Activated CD8-positive, alpha-beta memory T cell treated with anti-CD3 and anti-CD28 coated beads, Interleukin-2, amount 10 ng/mL, durations not matched to agents 7 days and 5 days (primary cell): ENCODE data around the gene CIPC. TPM values are rescaled to one million over a fixed set of nuclear protein-coding genes. Genes with fewer than 3 reads are reported as not detected.

Source experiments
- ATAC-seq: fragments of 150-1000 bp; cut with Tn5 transposase; one replicate; pipeline ENCODE4 v1.10.0; 2021; ENCODE audit warnings: moderate library complexity
- CTCF ChIA-PET: fragments of 350-600 bp; sonication (Branson Sonifier 250); formaldehyde crosslinking; loops from one replicate; lab custom pipeline; 2021; ENCODE audit warnings: antibody characterized with exemption; lab: Charles Lee
- DNase-seq: peaks from one replicate; pipeline ENCODE4 v3.0.0-alpha.2; 2020
- H3K27ac Mint-ChIP-seq: one replicate; pipeline ENCODE4 v1.8.0; 2021; ENCODE audit warnings: mild to moderate bottlenecking, mixed read lengths
- H3K27me3 Mint-ChIP-seq: one replicate; pipeline ENCODE4 v1.8.0; 2021; ENCODE audit warnings: mixed read lengths
- H3K36me3 Mint-ChIP-seq: one replicate; pipeline ENCODE4 v1.8.0; 2021; ENCODE audit warnings: mild to moderate bottlenecking, mixed read lengths
- H3K4me1 Mint-ChIP-seq: one replicate; pipeline ENCODE4 v1.8.0; 2021; ENCODE audit warnings: mixed read lengths
- H3K4me3 Mint-ChIP-seq: one replicate; pipeline ENCODE4 v1.8.0; 2021; ENCODE audit warnings: mild to moderate bottlenecking, moderate library complexity, mixed read lengths
- H3K9me3 Mint-ChIP-seq: one replicate; pipeline ENCODE4 v1.8.0; 2022; ENCODE audit warnings: low read depth, mixed read lengths
- total RNA-seq, 2 experiments: library from RNA; stranded (reverse); gene quantifications; one replicate each; pipeline ENCODE4 v1.2.3, GENCODE V29; 2021

Gene CIPC, protein sequence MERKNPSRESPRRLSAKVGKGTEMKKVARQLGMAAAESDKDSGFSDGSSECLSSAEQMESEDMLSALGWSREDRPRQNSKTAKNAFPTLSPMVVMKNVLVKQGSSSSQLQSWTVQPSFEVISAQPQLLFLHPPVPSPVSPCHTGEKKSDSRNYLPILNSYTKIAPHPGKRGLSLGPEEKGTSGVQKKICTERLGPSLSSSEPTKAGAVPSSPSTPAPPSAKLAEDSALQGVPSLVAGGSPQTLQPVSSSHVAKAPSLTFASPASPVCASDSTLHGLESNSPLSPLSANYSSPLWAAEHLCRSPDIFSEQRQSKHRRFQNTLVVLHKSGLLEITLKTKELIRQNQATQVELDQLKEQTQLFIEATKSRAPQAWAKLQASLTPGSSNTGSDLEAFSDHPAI
- 10 to 100 TPM; 11.3 to 12.0 TPM for total RNA-seq

DNA sequence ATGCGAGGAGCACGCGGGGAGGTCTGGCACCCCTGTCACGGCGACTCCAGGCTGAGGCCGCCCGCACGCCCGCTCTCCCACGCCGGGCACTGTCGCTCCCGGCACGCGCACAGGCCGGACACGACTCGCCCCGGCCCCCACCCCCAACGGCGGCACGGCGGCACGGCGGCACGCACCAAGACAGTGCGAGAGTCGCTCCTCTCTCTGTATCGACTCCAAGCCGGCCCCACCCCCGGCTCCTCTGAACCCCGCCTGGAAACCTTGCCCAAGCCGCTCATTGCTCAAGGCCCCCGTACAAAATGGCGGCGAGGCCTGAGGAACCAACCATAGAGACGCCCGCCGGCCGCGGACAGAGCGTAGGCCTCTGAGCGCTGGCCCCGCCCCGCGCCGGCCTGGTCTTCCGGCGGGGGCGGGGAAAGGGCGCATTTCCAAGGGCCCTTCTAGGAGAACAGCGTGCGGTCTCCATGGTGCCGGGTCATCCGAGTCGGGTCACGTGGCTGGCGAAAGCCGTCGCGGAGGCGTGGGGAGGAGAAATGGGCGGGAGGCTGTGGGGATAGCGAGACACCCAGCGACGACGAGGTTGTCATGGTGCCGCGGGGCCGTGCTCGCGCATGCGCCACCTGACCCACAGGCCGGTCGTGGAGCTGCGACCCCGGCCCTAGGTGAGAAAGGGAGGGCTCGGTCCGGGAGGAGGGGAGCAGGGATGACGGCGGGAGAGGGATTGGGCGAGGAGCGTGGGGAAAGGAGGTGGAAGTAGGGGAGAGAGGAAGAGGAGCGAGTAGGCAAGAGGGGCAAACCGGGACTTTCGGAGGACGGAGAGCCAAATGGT lies at the start of gene CIPC:
Gene CIPC, plus strand, starts transcription at position 559 of the 829 bp plus-strand sequence. CDS start 7,451 bp downstream, outside the sequence.
- DNase-seq, result peak; percentile 100
- peaks cover 37% of the 10 kb centered on the region for H3K4me1 Mint-ChIP-seq
- no peaks in the 10 kb centered on the region for H3K36me3 Mint-ChIP-seq
- peak; percentile 92 for ATAC-seq
- no peaks in the 10 kb centered on the region for H3K9me3 Mint-ChIP-seq
- CTCF ChIA-PET, result interaction anchor here (0.6 to 5.5 kb wide), 19 partner anchors 11 to 388 kb away, joined by 3 to 71 read pairs (median 6); partner anchors contain the start of genes SAMD15 and TMED8
- H3K27me3 Mint-ChIP-seq, result no peaks in the 10 kb centered on the region
- H3K27ac Mint-ChIP-seq, result peak within 1 kb of the TSS; percentile 92
- peak within 1 kb of the TSS; percentile 88 for H3K4me3 Mint-ChIP-seq

DNA sequence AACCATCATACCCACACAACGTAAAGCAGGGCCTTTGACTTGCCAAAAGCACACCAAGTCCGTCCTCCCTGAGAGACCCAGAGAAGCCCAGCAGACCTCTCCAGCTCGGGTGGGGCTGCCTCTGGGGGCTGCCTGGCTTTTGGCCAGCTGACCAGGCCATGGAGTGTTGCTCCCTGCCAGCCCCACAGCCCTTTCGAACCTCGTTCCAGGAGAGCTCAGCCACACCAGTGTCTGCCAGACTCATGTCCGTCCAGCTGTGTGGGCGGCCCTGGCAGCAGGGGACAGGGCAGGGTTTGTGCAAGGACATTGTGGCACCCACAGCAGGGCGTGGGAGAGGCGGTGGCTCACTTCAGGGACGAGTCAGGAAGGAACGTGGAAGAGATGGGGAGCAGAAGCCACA lies 46.9 kb upstream of the CIPC start:
- Mint-ChIP-seq H3K27ac (no peak overlapping the region), H3K4me3 (no peak overlapping the region), H3K36me3 (peaks cover 1% of the 10 kb centered on the region), H3K27me3 (no peaks in the 10 kb centered on the region), H3K4me1 (peaks cover 14% of the 10 kb centered on the region), H3K9me3 (no peaks in the 10 kb centered on the region)
- no peak for DNase-seq
- ATAC-seq, result no peak
- CTCF ChIA-PET, result interaction anchor here (0.6 to 7.2 kb wide), 3 partner anchors 46 to 177 kb away, joined by 3 to 123 read pairs (median 67); no protein-coding TSS in a partner anchor

DNA sequence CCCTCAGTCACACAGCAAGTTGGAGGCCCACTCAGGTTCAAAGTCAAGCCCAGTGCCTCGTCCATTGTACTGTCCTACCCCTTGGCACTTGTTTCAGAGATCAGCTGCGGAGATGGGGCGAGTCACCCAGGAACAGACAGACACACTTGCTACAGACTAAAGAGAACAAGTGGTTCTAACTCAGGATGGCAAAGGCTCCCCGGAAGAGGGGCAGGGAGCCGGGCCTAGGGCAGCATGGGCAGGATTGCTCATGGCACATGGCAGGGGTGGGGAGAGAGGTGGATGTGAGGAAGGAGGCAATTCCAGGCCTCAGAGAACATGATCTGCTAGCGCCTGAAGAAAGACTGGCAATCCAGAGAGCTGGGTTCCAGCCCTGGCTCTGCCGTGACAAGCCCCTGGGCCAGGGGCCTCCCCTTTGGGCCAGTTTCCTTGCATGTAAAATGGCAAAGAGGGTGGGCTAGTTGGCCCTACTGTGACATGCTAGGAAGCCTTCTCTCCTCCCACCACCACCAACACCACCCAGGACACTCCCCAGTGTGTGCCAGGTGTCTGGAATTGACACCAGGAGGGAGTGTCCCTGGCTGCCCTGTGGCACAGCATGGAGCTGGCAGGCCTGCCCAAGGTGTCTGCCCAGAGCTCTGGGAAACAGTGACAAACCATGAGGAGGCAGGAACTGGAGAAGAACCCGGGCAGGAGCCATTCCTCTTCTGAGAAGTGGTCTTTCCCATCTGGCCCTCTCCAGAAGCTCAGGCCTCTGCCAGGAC lies 45.6 kb upstream of the CIPC start:
- Mint-ChIP-seq H3K9me3 (no peaks in the 10 kb centered on the region), H3K27me3 (no peaks in the 10 kb centered on the region), H3K36me3 (peaks cover 1% of the 10 kb centered on the region), H3K4me3 (no peak overlapping the region), H3K27ac (no peak overlapping the region), H3K4me1 (peaks cover 7% of the 10 kb centered on the region)
- CTCF ChIA-PET, result interaction anchor here (0.7 to 7.2 kb wide), 21 partner anchors 9 to 178 kb away, joined by 3 to 123 read pairs (median 5); no protein-coding TSS in a partner anchor
- DNase-seq (no peak), ATAC-seq (peak; percentile 20)

DNA sequence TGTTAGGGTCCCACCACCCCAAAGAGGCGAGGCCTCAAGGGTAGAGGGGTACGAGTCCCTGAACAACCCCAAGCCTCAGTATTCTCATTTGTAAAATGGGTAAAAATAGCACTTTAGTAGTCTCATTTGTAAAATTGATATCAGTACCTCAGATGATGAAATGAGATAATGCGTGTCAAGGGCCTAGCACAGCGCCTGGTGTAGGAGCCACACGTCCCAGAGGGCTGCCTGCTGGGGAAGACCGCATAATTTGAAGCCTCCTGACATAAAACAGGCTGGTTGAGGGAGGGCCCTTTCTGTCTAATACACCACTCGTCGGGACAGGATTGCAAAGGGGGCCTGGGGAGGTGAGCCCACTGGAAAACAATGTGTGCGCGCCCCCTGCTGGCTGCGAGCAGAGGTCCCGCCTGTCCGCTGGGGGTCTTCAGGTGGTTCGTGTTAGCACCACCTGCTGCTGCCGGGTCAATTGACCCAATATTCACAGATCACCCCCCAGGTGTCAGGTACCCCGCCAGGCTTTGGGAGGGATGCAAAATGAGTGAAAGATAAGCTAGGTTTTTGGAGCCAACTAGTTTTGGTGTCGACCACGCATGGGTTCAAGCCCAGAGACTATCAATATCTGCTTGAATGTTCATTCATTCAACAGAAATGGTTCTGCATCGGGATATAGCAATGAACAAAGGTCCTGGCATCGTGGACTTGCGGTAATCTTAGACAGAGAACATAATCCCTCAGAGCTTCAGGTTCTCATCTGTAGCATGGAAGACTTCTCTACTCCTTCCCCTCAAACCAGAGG lies 44.8 kb upstream of the CIPC start:
- ATAC-seq, result peak; percentile 92
- no peaks in the 10 kb centered on the region for H3K9me3 Mint-ChIP-seq
- no peaks in the 10 kb centered on the region for H3K27me3 Mint-ChIP-seq
- H3K4me1 Mint-ChIP-seq, result peaks cover 7% of the 10 kb centered on the region
- H3K27ac Mint-ChIP-seq, result no peak overlapping the region
- H3K4me3 Mint-ChIP-seq, result no peak overlapping the region
- peaks cover 1% of the 10 kb centered on the region for H3K36me3 Mint-ChIP-seq
- peak; percentile 78 for DNase-seq
- CTCF ChIA-PET, result interaction anchor here (0.7 to 7.2 kb wide), 35 partner anchors 8 to 179 kb away, joined by 3 to 123 read pairs (median 5); no protein-coding TSS in a partner anchor

DNA sequence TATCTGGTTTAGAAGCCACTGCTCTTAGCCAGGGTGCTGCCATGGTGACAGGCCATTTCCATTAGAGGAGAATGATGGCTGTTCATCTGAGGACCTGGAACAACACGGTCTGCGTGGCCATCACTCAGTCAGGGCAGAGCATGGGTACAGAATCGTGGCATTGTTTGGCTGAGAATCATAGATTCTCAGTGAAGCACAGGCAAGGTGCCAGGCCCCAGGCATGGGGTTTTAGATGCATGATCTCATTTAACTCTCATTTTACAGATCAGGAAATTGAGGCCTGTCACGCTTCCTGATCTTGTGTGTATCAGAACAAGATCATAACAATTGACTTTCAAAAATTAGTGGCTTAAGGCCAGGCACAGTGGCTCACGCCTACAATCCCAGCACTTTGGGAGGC lies 42.8 kb upstream of the CIPC start:
- H3K4me3 Mint-ChIP-seq, result no peak overlapping the region
- CTCF ChIA-PET, result interaction anchor here (0.9 to 7.2 kb wide), 11 partner anchors 10 to 271 kb away, joined by 3 to 123 read pairs (median 11); no protein-coding TSS in a partner anchor
- H3K9me3 Mint-ChIP-seq, result no peaks in the 10 kb centered on the region
- no peaks in the 10 kb centered on the region for H3K27me3 Mint-ChIP-seq
- no peak for ATAC-seq
- H3K36me3 Mint-ChIP-seq, result peaks cover 1% of the 10 kb centered on the region
- DNase-seq, result no peak
- H3K27ac Mint-ChIP-seq, result no peak overlapping the region
- peaks cover 7% of the 10 kb centered on the region for H3K4me1 Mint-ChIP-seq

DNA sequence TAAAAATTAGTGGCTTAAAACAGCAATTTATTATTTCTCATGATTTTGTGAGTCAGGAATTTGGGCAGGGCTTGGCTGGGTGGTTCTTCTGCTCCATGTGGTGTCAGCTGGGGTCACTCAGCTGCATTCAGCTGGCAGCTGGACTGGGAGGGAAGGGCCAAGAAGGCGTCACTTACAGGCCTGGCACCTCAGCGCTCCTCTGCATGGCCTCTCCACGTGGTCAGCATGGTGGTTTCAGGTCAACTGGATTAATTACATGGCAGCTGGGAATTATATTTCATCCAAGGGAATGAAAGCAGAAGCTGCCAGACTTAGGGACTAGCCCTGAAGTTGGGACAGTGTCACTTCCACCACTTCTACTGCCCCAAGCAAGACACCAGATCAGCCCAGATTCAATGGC lies 42.1 kb upstream of the CIPC start:
- no peaks in the 10 kb centered on the region for H3K9me3 Mint-ChIP-seq
- ATAC-seq (no peak), DNase-seq (no peak)
- peaks cover 7% of the 10 kb centered on the region for H3K4me1 Mint-ChIP-seq
- CTCF ChIA-PET, result interaction anchor here (3.6 to 7.2 kb wide), 3 partner anchors 14 to 182 kb away, joined by 27 to 123 read pairs (median 67); no protein-coding TSS in a partner anchor
- no peak overlapping the region for H3K4me3 Mint-ChIP-seq
- H3K27ac Mint-ChIP-seq, result no peak overlapping the region
- H3K36me3 Mint-ChIP-seq, result peaks cover 1% of the 10 kb centered on the region
- H3K27me3 Mint-ChIP-seq, result no peaks in the 10 kb centered on the region

DNA sequence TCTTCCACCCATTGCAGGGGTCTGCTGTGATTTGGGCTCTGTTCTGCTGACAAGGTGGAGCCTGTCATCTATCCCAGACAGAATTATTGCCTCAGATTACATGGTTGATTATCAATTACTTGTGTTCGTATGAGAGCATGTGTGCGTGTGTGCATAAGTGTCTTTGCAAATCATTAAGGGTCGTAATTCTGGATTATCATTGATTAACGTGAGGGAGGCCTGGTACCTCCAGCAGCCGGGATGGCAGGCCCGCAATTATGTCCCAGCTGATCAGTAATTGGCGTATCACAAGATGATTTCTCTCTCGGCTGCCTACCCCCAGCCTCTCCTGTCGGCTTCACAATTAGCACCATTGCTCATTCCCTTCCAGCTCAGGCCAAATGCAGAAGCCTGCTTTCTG lies 39.9 kb upstream of the CIPC start:
- Mint-ChIP-seq H3K36me3 (peaks cover 1% of the 10 kb centered on the region), H3K27ac (no peak overlapping the region), H3K4me3 (no peak overlapping the region), H3K27me3 (no peaks in the 10 kb centered on the region), H3K9me3 (no peaks in the 10 kb centered on the region), H3K4me1 (peaks cover 6% of the 10 kb centered on the region)
- no peak for ATAC-seq
- no peak for DNase-seq
- CTCF ChIA-PET, result interaction anchor here (1.5 to 3.5 kb wide), 3 partner anchors 145 to 185 kb away, joined by 6 to 21 read pairs (median 8); no protein-coding TSS in a partner anchor

DNA sequence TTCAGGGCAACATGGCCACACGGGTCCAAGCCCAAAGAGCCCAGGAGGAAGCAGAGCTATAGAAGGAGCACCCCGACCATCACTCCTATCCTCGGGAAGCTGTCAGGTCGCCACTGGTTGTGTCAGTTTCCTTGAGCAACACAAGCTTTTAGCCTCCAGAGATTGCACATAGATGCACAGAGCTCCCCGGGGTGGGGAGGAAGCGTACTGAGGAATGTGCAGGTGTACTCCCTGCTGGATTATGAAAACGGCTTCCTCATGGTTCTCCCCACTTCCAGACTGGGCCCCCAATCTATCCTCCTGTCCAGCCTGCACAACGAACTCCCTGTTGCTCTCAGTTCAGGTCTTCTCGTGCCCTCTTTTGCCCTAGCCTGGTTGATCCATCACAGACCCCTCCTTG lies 39.3 kb upstream of the CIPC start:
- H3K4me3 Mint-ChIP-seq, result no peak overlapping the region
- H3K4me1 Mint-ChIP-seq, result peaks cover 6% of the 10 kb centered on the region
- DNase-seq, result no peak
- no peaks in the 10 kb centered on the region for H3K27me3 Mint-ChIP-seq
- CTCF ChIA-PET, result interaction anchor here (1.5 to 3.5 kb wide), 4 partner anchors 12 to 186 kb away, joined by 6 to 22 read pairs (median 14); no protein-coding TSS in a partner anchor
- no peak overlapping the region for H3K27ac Mint-ChIP-seq
- no peaks in the 10 kb centered on the region for H3K9me3 Mint-ChIP-seq
- ATAC-seq, result no peak
- H3K36me3 Mint-ChIP-seq, result peaks cover 1% of the 10 kb centered on the region

DNA sequence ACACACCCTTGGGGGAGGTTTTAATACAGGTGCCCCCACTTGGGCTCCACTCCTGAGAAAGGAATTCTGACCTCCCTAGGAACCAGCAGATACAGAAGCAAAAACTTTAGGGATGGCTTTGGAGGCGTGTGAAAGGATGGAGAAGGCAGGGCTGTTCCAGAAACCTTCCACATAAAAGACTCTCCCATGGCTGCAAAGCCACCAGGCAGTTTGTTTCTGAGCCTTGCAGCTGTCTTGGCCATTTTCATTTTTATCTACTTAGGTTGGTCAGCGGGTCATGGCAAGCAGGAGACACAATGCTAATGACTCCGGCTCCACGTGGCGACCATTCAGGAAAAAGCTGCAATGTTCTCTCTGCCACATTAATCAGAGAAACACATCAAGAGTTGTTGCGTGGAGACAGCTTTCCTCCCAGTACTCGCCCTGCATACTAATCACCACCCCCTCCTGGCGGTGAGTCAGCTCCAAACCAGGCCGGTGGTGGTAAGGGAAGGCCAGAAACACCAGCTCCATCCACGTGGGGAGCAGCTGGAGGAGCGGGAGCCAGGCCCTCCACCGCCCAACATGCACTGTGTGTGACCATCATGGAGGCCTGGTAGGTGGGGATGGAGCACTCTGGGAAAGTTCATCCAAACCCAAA lies 38.7 kb upstream of the CIPC start:
- DNase-seq, result no peak
- H3K9me3 Mint-ChIP-seq, result no peaks in the 10 kb centered on the region
- H3K4me1 Mint-ChIP-seq, result peaks cover 6% of the 10 kb centered on the region
- CTCF ChIA-PET, result interaction anchor here (0.8 to 3.5 kb wide), 5 partner anchors 12 to 186 kb away, joined by 4 to 22 read pairs (median 8); no protein-coding TSS in a partner anchor
- no peaks in the 10 kb centered on the region for H3K27me3 Mint-ChIP-seq
- H3K27ac Mint-ChIP-seq, result no peak overlapping the region
- no peak for ATAC-seq
- H3K36me3 Mint-ChIP-seq, result peaks cover 1% of the 10 kb centered on the region
- H3K4me3 Mint-ChIP-seq, result no peak overlapping the region

DNA sequence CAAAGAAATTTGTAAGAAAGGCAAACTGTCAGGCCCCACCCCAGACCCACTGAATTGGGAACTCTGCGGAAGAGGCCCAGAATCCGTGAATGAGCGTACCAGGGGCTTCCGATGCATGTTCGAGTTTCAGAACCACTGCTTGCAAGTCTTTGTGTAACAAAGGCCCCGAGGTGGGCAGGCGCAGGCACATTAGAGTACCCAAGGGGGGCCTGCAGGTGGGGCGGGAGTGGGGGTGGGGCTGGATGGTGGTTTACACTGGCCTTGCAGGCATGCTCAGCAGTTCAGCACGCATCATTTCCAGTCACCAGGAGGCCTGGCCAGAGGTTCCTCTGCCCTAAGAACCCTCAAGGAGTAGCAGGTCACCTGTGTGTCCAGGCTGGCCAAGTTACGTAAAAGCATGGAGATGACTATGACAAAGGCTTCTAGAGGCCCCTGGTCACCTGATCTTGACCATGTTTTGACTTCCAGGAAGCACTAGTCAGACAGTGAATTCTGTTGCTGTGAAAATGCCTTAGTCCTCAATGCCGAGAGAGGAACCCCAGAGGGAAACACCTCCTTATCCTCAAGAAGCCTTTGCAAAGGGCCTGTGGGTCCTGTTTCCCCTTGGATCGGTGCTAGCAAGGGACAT lies 36.3 kb upstream of the CIPC start:
- no peaks in the 10 kb centered on the region for H3K36me3 Mint-ChIP-seq
- ATAC-seq (no peak), DNase-seq (no peak)
- peaks cover 5% of the 10 kb centered on the region for H3K4me1 Mint-ChIP-seq
- no peak overlapping the region for H3K27ac Mint-ChIP-seq
- CTCF ChIA-PET, result interaction anchor here (0.7 to 3.6 kb wide), 6 partner anchors 9 to 188 kb away, joined by 3 to 22 read pairs (median 8); no protein-coding TSS in a partner anchor
- H3K4me3 Mint-ChIP-seq, result no peak overlapping the region
- H3K27me3 Mint-ChIP-seq, result peaks cover 3% of the 10 kb centered on the region
- H3K9me3 Mint-ChIP-seq, result no peaks in the 10 kb centered on the region

DNA sequence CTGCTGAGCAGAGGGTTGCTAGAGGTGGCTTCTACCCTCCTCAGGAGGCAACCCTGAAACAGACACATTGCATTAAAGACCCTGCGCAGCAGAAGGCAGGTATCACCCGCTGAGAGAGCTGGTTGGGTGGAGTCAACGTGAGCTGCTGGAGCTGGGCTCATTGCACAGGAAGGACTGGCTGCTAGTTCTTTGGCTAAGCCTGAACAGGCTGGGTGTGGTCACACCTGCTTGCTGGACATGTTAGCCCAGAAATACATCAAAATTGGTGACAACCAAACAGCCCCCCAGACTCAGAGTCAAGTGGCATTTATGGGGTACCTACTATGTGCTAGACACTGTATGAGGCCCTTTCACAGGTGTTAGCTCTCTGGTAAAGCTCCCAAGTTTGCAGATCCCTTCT lies 35.8 kb upstream of the CIPC start:
- ATAC-seq, result no peak
- Mint-ChIP-seq H3K4me1 (peaks cover 5% of the 10 kb centered on the region), H3K4me3 (no peak overlapping the region), H3K27me3 (peaks cover 3% of the 10 kb centered on the region), H3K27ac (no peak overlapping the region), H3K9me3 (no peaks in the 10 kb centered on the region), H3K36me3 (no peaks in the 10 kb centered on the region)
- DNase-seq, result no peak
- CTCF ChIA-PET, result interaction anchor here (0.7 to 3.6 kb wide), 7 partner anchors 8 to 190 kb away, joined by 3 to 22 read pairs (median 4); no protein-coding TSS in a partner anchor
